ENCODE results near the gene SEC14L3. TPM values are rescaled to one million over a fixed set of nuclear protein-coding genes. Genes with fewer than 3 reads are reported as not detected.
A peak's percentile ranks its signal among the peaks of the same experiment; 100 is the strongest.

Gene SEC14L3
- total and polyA plus RNA-seq, 2 of the 13 experiments (the other 11 are each of a cell fraction or from before 2014, with no cell fraction given) = not detected

- no peak for TF ChIP-seq PRMT3 (CRISPR knock-in tag; IDR thresholded peaks at IDR 0.05; ENCODE audit: borderline replicate concordance, low read depth)
- no peak for TF ChIP-seq NFE2L2 (IDR thresholded peaks at IDR 0.05; ENCODE audit: low read length)
- TF ChIP-seq AHDC1 (CRISPR knock-in tag; IDR thresholded peaks at IDR 0.05; ENCODE audit: borderline replicate concordance) = no peak
- TF ChIP-seq MAFG (CRISPR knock-in tag; IDR thresholded peaks at IDR 0.05) = no peak
- TF ChIP-seq MBD4 (IDR thresholded peaks at IDR 0.05; ENCODE audit: borderline replicate concordance, low read length) = no peak
- TF ChIP-seq TCF7 (IDR thresholded peaks at IDR 0.05; ENCODE audit: low read depth) = no peak
- TF ChIP-seq JUN (CRISPR knock-in tag; IDR thresholded peaks at IDR 0.05) = no peak
- peak; percentile 57; the same call in 1 of the 2 replicates for TF ChIP-seq ZNF501 (CRISPR knock-in tag; IDR thresholded peaks at IDR 0.05)
- TF ChIP-seq SNRNP70 (IDR thresholded peaks at IDR 0.05; ENCODE audit: low read depth, low read length) = no peak
- TF ChIP-seq ZNF709 (CRISPR knock-in tag; IDR thresholded peaks at IDR 0.05) = peak; percentile 87
- TF ChIP-seq ZNF780A (CRISPR knock-in tag; IDR thresholded peaks at IDR 0.05) = no peak
- peak; percentile 75 for TF ChIP-seq E2F5 (CRISPR knock-in tag; conservative IDR thresholded peaks at IDR 0.05)
- no peak for TF ChIP-seq SMAD1 (CRISPR knock-in tag; IDR thresholded peaks at IDR 0.05; ENCODE audit: borderline replicate concordance, low read depth)
- peak; percentile 71; the same call in 1 of the 2 replicates for TF ChIP-seq ZSCAN21 (CRISPR knock-in tag; IDR thresholded peaks at IDR 0.05; ENCODE audit: borderline replicate concordance)
- TF ChIP-seq ZNF792 (CRISPR knock-in tag; IDR thresholded peaks at IDR 0.05) = no peak
- no peak for TF ChIP-seq SNAPC4 (CRISPR knock-in tag; IDR thresholded peaks at IDR 0.05)
- TF ChIP-seq NR1H2 (CRISPR knock-in tag; IDR thresholded peaks at IDR 0.05; ENCODE audit: borderline replicate concordance, low read depth) = no peak
- TF ChIP-seq ZNF644 (CRISPR knock-in tag; IDR thresholded peaks at IDR 0.05; ENCODE audit: low read depth) = no peak
Measured at GRCh38 chr22:30425616-30426387, 46.0 kb downstream of the SEC14L3 start, which contains the start of gene MTFP1 (continued).

Measured in HepG2 (cell line).